Activated CD4-positive, alpha-beta T cell treated with anti-CD3 and anti-CD28 coated beads for 4 hours (primary cell): ENCODE data around the gene B4GALT7.
"Not testable (repeated sequence)": the region's sequence is repeated elsewhere in the genome, so short reads cannot be mapped to it uniquely, and the experiment has no call there.

Source experiments
- DNase-seq, 2 donors: peaks; one replicate each; pipeline ENCODE4 v3.0.0-alpha.2; 2020

The B4GALT7 gene

DNA sequence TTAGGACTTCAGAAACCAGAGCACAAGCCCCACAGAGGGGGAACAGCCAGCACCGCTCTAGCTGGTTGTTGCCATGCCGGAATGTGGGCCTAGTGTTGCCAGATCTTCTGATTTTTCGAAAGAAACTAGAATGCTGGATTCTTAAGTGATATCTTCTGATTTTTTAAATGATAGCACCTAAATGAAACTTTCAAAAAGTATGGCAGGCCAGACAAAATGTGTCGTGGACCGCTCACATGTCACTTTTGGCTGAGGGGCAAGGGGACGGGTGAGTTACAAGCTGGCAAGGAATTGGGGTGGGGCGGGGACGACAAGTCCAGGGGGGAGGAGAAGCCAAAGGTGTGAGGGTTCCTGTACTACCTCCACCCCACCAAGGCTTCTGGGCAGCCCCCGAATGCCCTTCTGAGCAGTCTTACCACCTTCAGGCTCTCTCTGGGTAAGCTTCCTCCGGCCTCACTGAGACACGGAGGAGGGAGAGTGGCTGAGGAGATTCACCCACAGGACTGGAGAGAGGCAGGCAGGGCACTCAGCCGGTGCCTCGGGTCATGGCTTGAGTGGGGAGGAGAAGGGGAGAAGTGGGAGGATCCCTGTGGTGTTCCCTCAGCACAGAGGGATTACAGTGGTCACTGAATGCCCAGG lies 10.3 kb downstream of the B4GALT7 start:
- no peak for DNase-seq

DNA sequence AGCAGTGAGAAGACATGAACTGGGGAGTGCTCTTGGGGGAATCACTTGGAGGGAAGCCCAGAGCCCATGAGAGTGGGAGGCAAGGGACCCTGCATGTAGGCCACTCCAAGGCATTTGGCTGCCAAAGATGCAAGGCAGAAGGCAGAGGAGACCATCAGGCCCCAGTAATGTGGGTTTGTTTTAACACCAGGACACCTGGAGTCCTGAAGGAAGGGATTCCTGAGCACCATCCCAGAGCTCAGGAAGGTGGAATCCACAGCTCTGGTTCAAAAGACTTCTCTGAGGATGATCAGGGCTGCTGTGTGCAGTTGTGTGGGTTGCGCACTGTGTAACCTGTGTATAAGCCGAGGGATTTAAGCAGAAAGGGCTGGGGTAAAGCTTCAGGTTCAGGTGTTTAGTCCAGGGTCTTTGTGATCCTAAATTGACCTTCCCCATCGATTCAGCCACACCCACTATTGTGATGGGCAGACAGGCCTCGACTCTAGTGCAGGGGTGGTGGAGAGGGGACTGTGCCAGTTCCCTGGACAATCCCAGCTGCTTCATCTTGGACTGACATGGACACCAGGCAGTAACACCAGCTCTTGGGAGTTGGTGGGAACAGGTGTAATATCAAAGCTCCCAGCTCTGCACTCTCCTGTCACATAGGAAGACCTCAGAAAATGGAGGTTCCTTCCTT lies 11.0 kb downstream of the B4GALT7 start:
- no peak for DNase-seq

DNA sequence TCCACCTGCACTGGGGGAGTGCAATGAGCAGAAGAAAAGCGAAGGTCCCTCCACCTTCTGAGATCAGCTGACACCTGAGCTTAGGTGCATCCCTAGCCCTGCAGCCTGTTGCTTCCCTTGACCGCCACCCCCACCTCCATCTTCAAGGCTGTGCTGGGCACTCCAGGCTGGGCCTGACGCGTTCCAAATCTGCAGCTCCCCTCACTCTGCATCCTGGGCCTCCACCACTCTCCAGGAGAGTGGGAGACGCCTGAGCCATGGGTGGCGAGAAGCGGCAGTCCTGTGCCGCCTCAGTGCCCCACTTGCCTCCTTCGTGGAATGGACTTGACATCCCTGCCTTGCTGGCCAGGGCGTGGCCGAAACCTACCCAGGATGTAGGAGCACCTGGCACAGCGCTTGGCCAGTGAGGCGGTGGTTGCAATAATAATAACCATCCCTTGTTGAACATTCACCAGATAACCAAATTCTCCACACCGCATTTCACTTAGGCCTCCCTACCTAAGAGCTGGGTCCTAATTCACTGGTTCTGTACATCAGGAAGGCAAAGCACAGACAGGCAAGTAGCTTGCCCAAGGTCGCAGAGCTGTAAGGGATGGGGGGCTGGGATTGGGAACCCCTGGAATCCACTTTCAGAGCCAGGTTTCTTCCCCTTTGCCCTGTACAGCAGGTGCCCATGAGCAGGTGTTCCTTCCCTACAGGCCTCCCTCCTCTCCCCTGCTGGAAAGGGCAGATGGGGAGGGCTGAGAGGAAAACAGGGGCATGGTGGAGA lies 11.7 kb downstream of the B4GALT7 start:
- DNase-seq = no peak

- DNase-seq = no peak
Observed at GRCh38 chr5:177612215-177612673, 12.3 kb downstream of the B4GALT7 start.

- DNase-seq = no peak
Observed at GRCh38 chr5:177620560-177620959, 20.6 kb downstream of the B4GALT7 start.

GRCh38 chr5:177624172-177624571 lies 24.2 kb downstream of the B4GALT7 start:
- not testable (repeated sequence) for DNase-seq

GRCh38 chr5:177630186-177630585 lies 30.3 kb downstream of the B4GALT7 start:
- not testable (repeated sequence) for DNase-seq

- DNase-seq = not testable (repeated sequence)
Observed at GRCh38 chr5:177634912-177635311, 35.0 kb downstream of the B4GALT7 start.

- DNase-seq = not testable (repeated sequence)
Observed at GRCh38 chr5:177645462-177645861, 45.5 kb downstream of the B4GALT7 start.

- not testable (repeated sequence) for DNase-seq
Observed at GRCh38 chr5:177651235-177651634, 51.3 kb downstream of the B4GALT7 start.

DNA sequence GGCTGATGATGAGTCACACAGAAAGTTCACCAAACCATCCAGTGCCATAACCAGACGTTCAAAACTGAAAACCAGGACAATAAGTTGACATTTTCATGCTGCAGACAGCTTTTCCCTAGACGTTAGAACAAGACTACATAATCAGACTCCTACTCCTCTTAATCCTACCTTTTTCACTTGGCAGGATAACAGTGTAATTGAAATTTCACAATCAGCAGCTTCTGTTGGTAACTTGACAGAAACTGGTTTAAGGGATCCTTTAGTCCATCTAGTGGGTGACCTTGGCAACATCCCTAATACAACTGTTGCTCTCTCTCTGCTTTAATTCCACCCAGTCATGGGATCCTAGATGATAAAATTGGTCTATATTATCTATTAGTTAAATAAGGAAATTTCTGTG lies 57.9 kb downstream of the B4GALT7 start:
- DNase-seq = not testable (repeated sequence)

DNA sequence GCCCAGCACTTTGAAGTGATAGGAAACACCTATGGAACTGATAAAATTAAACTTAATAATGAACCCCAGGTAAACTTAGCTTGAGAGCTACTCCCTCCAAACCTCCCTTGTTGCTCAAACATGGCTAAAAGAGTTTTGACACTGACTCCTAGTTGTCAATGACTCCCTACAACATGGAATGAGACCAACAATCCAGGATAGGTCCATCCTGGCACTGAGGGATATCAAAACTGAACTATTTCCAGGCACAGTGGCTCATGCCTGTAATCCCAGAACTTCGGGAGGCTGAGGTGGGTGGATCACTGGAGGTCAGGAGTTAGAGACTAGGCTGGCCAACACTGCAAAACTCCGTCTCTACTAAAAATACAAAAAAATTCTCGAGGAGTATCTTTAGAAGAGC lies 58.6 kb downstream of the B4GALT7 start:
- DNase-seq = not testable (repeated sequence)
